AG09319 (cell line): ENCODE results near the gene OSBP2.

Source experiments
- DNase-seq: peaks from one replicate; pipeline ENCODE4 v3.0.0-alpha.2; 2010; ENCODE audit warnings: low read depth; ENCODE audit errors: extremely low read depth
- CTCF ChIP-seq: IDR thresholded peaks from 2 replicates; pipeline ENCODE4 v1.5.1; 2011; ENCODE audit warnings: low read depth, mild to moderate bottlenecking, inconsistent platforms, low read length, moderate library complexity

The OSBP2 gene

GRCh38 chr22:30926706-30927105, 232.0 kb downstream of the OSBP2 start:
- no peak for TF ChIP-seq CTCF
- DNase-seq, result no peak

GRCh38 chr22:30927806-30928205, 233.1 kb downstream of the OSBP2 start:
- DNase-seq, result no peak
- TF ChIP-seq CTCF, result no peak

GRCh38 chr22:30928401-30928800, 233.7 kb downstream of the OSBP2 start:
- DNase-seq, result no peak
- TF ChIP-seq CTCF, result no peak

GRCh38 chr22:30930228-30930627, 235.6 kb downstream of the OSBP2 start:
- DNase-seq, result no peak
- TF ChIP-seq CTCF, result no peak

GRCh38 chr22:30931541-30932300, 237.0 kb downstream of the OSBP2 start:
- no peak for TF ChIP-seq CTCF
- no peak for DNase-seq

GRCh38 chr22:30932661-30933060, 238.0 kb downstream of the OSBP2 start:
- no peak for DNase-seq
- no peak for TF ChIP-seq CTCF

GRCh38 chr22:30933457-30933856, 238.8 kb downstream of the OSBP2 start:
- DNase-seq, result no peak
- no peak for TF ChIP-seq CTCF
